ENCODE data around the gene LRWD1.
A peak's percentile ranks its signal among the peaks of the same experiment; 100 is the strongest.

Gene LRWD1

DNA sequence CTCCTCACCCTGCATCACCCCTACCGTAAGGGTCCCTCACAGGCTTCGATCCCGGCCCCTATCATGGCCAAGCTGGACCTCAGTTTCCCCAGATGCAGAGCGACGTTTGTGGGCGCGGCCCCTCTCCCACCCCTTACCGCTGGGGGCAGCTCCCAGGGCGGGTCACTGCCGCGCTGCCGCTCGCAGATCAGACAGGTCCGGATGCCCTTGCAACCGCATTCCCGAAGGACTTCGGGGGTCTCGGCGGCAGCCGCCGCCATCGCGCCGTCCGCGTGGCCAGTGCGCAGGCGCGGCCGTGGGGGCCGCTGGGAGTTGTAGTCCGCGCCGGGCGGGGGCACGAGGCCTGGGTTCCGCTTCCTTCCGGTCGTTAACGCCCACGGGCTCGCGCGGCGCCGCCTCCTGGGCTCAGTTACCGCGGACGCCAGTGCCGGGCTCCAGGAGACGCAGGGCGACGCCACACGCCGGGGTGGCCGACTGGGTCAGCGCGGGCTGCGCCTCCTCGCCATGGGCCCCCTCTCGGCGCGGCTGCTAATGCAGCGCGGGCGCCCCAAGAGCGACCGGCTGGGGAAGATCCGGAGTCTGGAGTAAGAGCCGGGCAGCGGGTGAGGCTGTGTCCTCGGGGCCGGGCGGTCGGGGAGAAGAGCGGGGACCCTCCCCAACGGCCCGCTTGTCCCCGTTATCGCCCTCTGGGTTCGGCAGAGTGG, at the start of gene LRWD1, which contains the start of gene ALKBH4:
TSS of gene LRWD1 (plus strand) at position 408 of the 704 bp plus-strand sequence. CDS start at position 505, 97 bp downstream.
TSS of gene ALKBH4 (minus strand) at position 287 of the 704 bp plus-strand sequence. CDS start at position 260, 27 bp downstream.
- intact Hi-C loops (cut with DNase I): loop anchor here (5.0 kb wide), 1 partner anchor 67 kb away; the partner anchor contains the start of gene PRKRIP1
- DNase-seq: peak; percentile 80 to 96 (median 93)

DNA sequence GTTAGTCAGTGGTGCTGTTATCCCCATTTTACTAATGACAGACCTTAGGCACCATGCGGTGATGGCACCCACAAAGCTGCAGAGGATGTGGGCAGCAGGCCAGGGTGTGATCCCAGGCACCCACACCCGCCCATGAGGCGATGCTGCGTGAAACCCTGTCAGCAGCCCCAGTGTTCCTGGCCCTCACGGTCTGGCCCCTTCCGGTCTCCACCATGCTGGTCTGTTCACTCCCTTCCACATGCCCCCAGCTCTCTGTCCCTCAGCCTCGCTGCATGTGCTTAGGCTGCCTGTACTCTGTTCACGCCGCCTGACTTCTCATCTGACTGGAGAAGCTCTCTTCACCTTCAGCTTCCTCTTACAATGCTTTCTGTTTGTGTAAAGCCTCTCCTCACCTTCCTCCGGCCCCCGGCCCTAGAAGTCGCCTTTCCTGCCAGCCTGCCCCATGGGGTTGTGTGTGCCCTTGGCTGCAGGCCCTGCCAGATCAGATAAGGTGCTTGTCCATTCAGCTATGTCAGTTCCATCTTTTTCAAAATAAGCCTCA, 49.0 kb upstream of the LRWD1 start:
- intact Hi-C loops (cut with DNase I): no loop called here
- DNase-seq: peak in 1 of 42 donors; percentile 47

DNA sequence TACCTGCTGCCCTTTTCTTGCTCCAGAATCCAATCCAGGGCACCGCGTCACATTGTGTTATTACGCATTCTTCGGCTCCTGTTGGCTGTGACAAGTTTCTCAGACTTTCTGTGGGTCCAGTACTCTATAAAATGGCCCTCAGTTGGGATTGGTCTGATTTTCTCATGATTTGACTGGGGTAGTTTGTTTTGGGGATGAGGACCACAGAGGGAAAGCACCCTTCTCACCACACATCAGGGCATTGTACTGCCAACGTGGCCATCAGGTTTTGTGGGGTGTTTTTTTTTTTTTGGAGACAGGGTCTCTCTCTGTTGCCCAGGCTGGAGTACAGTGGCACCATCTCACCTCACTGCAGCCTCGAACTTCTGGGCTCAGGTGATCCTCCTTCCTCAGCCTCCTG, 48.4 kb upstream of the LRWD1 start:
- DNase-seq: no peak
- intact Hi-C loops (cut with DNase I): no loop called here

DNA sequence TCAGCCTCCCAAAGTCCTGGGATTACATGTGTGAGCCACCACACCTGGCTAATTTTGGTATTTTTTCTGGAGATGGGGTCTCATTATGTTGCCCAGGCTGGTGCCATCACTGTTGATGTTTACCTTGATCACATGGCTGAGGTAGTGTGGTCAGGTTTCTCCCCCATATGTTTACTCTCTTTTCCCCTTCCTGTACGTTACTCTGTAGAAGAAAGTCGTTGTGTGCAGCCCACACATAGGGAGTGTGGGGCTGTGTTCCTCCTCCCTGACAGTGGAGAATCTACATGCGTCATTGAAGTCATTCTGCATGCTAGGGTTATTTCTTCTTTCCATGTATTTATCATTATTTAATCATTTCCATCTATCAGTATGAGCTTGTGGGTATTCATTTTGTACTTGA, 47.7 kb upstream of the LRWD1 start:
- DNase-seq: peak in 2 of 42 donors; percentile 56 to 65
- intact Hi-C loops (cut with DNase I): no loop called here

DNA sequence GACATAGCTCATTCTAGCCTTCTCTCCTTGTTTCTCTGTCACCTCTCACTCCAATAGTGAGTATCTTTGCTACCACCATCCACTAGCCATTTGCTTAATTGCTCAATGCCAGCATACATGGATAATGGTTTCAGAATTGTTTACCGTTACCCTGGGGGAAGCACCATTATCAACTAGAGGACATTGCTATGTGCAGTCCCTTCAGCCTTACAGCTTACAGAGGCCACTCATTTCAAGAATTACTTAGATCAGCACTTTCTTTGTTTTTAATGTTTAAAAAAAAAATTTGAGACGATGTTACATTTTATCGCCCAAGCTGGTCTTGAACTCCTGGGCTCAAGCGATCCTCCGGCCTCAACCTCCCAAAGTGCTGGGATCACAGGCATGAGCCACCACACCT, 46.2 kb upstream of the LRWD1 start:
- intact Hi-C loops (cut with DNase I): no loop called here
- no peak for DNase-seq

DNA sequence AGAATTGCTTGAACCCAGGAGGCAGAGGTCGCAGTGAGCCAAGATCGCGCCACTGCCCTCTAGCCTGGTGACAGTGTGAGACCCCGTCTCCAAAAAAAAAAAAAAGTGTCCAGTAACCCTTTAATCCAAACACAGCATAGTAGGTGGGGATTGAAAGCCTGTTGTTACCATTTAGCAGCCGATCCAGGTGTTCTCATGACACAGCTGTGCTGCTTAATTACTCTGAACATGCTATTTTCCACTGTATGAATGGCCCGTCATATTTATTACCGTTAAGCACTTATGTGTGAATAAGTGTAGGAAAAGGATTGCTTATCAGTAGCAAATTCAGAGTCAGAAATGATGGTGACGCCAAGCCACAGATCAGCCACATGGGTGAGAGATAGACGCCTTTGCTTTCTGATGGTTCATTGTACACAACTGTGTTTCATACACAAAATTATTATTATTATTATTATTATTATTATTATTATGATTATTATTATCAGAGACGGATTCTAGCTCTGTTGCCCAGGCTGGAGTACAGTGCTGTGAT, 43.0 kb upstream of the LRWD1 start:
- DNase-seq: no peak
- intact Hi-C loops (cut with DNase I): no loop called here

- no peak for DNase-seq
Measured at GRCh38 chr7:102424129-102424551, 40.6 kb upstream of the LRWD1 start.

GRCh38 chr7:102424787-102425218, 40.0 kb upstream of the LRWD1 start:
- intact Hi-C loops (cut with DNase I): no loop called here

More at GRCh38 chr7:102424129-102424551, 40.6 kb upstream of the LRWD1 start:
- intact Hi-C loops (cut with DNase I): no loop called here

DNA sequence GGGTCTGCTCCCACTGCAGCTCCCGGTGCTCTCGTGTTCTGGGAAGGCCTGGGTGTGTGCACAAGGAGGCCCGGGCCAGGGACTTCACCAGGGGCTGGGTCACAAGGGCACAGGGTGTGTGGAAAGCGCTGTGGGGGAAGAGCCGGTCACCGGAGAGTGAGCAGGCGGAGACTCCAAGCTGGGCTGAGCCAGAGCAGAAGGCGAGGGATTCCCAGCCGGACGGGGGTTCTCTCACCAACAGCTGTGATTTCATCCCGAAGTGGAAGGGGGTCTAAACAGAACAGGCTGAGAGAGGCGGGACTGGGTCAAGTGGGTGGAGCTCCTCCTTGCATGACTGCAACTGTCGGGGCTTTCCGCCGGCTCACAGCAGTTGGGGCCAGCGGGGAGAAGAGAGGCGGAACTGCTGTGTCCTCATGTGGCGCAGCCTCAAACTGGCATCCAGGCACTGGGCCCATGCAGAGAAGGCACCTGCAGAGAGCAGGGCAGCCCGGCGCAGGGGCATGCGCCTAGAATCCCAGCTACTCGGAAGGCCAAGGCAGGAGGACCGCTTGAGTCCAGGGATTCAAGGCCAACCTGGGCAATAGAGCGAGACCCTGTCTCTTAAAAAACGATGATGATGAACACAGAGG, 39.0 kb upstream of the LRWD1 start:
- peak in 28 of 42 donors; percentile 7 to 65 (median 46) for DNase-seq
- intact Hi-C loops (cut with DNase I): no loop called here

More at GRCh38 chr7:102424787-102425218, 40.0 kb upstream of the LRWD1 start:
- peak in 5 of 42 donors; percentile 22 to 49 (median 38) for DNase-seq

DNA sequence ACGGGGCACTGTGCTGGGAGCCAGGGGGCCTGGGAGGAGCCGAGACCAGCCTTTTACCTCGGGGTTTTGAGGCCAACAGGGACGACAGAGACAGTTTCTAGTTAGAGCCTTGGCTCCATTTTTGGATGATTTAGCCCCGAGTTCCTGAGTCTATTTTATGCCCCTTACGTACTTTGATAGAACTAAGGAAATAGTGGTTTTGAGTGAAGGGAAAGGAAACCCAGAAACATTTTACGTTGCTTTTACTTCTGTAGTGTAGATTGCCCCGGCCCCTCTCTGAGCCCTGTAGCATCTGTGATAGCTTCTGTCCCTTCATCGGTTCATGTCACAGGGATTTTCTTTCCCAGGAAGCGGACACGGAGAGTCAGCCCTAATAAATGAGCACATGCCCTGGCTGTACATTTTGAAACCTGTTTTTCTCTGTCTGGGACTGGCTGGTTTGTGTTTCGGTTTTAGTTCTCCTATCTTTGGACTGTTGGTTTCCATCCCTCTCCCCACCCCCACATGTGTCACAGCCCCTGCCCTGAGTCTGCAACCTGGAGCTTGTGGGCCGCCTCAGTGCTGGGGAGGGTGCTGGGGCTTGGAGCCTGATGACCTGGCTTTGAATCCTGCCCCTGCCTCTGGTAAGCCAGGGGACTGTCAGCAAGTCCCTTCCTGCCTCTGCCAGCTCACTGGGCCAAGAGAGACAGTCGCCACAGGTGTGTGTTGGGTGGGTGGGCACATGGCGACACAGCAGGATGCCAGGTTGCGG, 38.3 kb upstream of the LRWD1 start:
- intact Hi-C loops (cut with DNase I): no loop called here
- peak in 3 of 42 donors; percentile 24 to 47 (median 35) for DNase-seq

DNA sequence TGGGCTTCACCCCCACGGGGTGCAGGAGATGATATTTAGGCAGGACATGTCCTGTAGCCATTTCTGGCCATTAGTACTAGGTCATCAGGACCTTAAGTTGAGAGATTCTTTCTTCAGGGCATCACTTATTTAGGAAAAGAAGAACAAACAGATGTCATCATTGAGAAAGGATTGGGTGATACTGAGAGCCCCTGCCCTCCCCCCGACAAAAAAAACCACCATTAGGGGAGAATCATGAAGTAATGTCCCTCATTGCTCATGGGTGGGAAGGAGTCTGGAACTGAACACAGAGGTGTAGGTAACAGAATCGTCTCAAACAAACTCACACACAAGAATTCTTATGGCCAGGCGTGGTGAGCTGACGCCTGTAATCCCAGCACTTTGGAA, 37.8 kb upstream of the LRWD1 start:
- intact Hi-C loops (cut with DNase I): no loop called here
- DNase-seq: no peak

GRCh38 chr7:102429141-102429899, 35.5 kb upstream of the LRWD1 start:
- intact Hi-C loops (cut with DNase I): no loop called here
- no peak for DNase-seq

DNA sequence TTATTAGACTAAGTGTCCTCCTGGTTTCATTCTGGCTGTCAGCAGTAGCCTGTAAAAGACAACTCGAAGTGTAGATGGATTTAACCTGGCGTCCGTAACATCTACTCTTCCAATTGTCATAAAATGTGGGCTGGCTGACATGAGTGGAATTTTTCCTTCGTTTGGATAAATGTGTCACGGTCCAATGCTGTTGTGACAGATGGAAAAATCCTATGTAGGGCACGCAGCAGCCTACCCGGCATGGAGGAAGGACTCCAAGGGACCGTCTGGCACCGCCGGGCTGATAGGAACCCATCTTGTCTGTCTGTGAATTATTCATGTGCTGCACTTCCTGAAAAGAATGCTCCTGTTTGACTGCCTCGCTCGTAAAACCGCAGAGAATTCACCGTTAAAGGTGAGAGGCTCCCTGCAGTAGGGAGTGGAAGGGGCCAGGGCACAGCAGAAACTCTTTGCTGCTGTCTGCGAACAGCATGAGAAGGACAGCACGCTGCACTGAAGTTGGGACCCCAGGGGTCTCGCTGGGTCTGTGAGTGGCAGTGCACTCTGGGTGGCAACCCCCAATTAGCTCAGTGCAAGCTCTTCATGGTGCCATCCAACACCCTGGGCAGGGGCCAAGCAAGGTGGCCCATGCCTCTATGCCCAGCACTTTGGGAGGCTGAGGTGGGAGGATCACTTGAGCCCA, 33.0 kb upstream of the LRWD1 start:
- intact Hi-C loops (cut with DNase I): loop anchor here (2.0 kb wide), 1 partner anchor 35 kb away; the partner anchor contains the start of gene PRKRIP1
- peak in 19 of 42 donors; percentile 16 to 74 (median 49) for DNase-seq

GRCh38 chr7:102432442-102433218, 32.2 kb upstream of the LRWD1 start:
- DNase-seq: no peak
- intact Hi-C loops (cut with DNase I): loop anchor here (2.0 kb wide), 1 partner anchor 36 kb away; the partner anchor contains the start of gene PRKRIP1

GRCh38 chr7:102433219-102434038, 31.4 kb upstream of the LRWD1 start, which contains the start of gene ORAI2:
Gene ORAI2 (plus strand): TSS chr7:102433575. CDS start chr7:102438957, 5,382 bp downstream.
- intact Hi-C loops (cut with DNase I): loop anchor here (2.0 kb wide), 1 partner anchor 37 kb away; the partner anchor contains the start of gene PRKRIP1

DNA sequence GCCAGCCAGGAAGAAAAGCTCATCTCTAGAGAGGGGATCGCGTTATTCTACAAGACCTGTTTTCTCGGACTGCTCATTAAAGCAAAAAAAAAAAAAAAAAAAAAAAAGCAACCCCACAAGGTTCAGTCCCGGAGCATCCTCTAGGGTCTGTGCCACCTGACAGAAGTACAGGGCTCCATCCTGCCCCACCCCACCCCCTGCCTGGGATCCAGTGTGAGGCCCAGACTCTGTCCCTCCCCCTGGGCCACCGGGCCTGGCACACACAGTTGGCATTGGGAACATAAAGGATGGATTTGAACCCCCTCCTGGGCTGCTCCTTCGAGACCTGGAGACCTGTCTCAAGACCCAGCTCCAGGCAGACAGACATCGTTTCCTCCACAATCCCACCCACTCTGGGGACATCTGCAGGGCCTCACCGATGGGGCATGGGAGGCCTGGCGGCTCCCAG, 30.7 kb upstream of the LRWD1 start:
- peak in 2 of 42 donors; percentile 27 to 49 for DNase-seq
- intact Hi-C loops (cut with DNase I): no loop called here

More at GRCh38 chr7:102433219-102434038, 31.4 kb upstream of the LRWD1 start, which contains the start of gene ORAI2:
- DNase-seq: peak; percentile 42 to 96 (median 90)
